Liver (tissue), 3 donors: Measurements from ENCODE around the gene TEX30.

Experiments used
- ATF3 ChIP-seq: IDR thresholded peaks from 2 replicates; pipeline ENCODE4 v1.6.1; 2016; ENCODE audit warnings: antibody characterized with exemption
- CTCF ChIP-seq: fragments of 150-350 bp; IDR thresholded peaks from 2 replicates; pipeline ENCODE4 v1.5.1; 2017; ENCODE audit warnings: improper control_type of control experiment, low read depth, low read length; ENCODE audit not compliant: missing input control
- EGR1 ChIP-seq, 2 donors: IDR thresholded peaks; 2 replicates each; pipeline ENCODE4 v1.6.1; 2016 to 2018; ENCODE audit warnings: antibody characterized with exemption in 2 of 2, low read depth in 2 of 2
- GABPA ChIP-seq, 2 donors: IDR thresholded peaks in 1 of 2; conservative IDR thresholded peaks in 1 of 2; 2 replicates each; pipeline ENCODE4 v1.6.1; 2016; ENCODE audit warnings: antibody characterized with exemption in 2 of 2, mild to moderate bottlenecking in 1 of 2, moderate library complexity in 1 of 2
- JUND ChIP-seq, 2 donors: IDR thresholded peaks; 2 replicates each; pipeline ENCODE4 v1.6.1; 2016; ENCODE audit warnings: antibody characterized with exemption in 2 of 2
- MAX ChIP-seq: IDR thresholded peaks from 2 replicates; pipeline ENCODE4 v1.6.1; 2016; ENCODE audit warnings: antibody characterized with exemption
- RAD21 ChIP-seq, 2 donors: IDR thresholded peaks; 2 replicates each; pipeline ENCODE4 v1.6.1; 2016; ENCODE audit warnings: antibody characterized with exemption in 2 of 2, mild to moderate bottlenecking in 2 of 2
- REST ChIP-seq: IDR thresholded peaks from 2 replicates; pipeline ENCODE4 v1.6.1; 2016; ENCODE audit warnings: antibody characterized with exemption, mild to moderate bottlenecking
- RXRA ChIP-seq, 2 donors: IDR thresholded peaks; 2 replicates each; pipeline ENCODE4 v1.6.1; 2017 to 2018; ENCODE audit warnings: antibody characterized with exemption in 2 of 2, mild to moderate bottlenecking in 1 of 2
- TAF1 ChIP-seq: conservative IDR thresholded peaks from 2 replicates; pipeline ENCODE4 v1.6.1; 2016; ENCODE audit warnings: antibody characterized with exemption, mild to moderate bottlenecking
- YY1 ChIP-seq: IDR thresholded peaks from 2 replicates; pipeline ENCODE4 v1.6.1; 2016; ENCODE audit warnings: antibody characterized with exemption, mild to moderate bottlenecking
- ZBTB33 ChIP-seq: IDR thresholded peaks from 2 replicates; pipeline ENCODE4 v1.6.1; 2016; ENCODE audit warnings: antibody characterized with exemption
- donor health status: healthy.
- donor health status: healthy.

GRCh38 chr13:102788683-102789082 lies 15.1 kb upstream of the TEX30 start:
- TF ChIP-seq ATF3 (peak; percentile 15), TAF1 (peak; percentile 68), CTCF (no peak), REST (peak; percentile 84), YY1 (peak; percentile 80), RAD21 (IDR thresholded peaks at IDR 0.05) (peak; percentile 54 to 69), GABPA (IDR thresholded peaks at IDR 0.05 in 1 of 2, conservative IDR thresholded peaks at IDR 0.05 in 1 of 2) (peak in 1 of 2 donors; percentile 52), ZBTB33 (peak; percentile 91), RXRA (IDR thresholded peaks at IDR 0.05) (peak; percentile 92 to 97), MAX (peak; percentile 80), EGR1 (IDR thresholded peaks at IDR 0.05; ENCODE audit: low read depth in 2 of 2) (peak in 1 of 2 donors; percentile 70), JUND (IDR thresholded peaks at IDR 0.05) (peak; percentile 51 to 80)
